Measurements from ENCODE around the gene RPUSD1. TPM values are rescaled to one million over a fixed set of nuclear protein-coding genes. Genes with fewer than 3 reads are reported as not detected.

RPUSD1 gene
- total RNA-seq, 1 experiment from 2014 or later, result 48.6 TPM

DNA sequence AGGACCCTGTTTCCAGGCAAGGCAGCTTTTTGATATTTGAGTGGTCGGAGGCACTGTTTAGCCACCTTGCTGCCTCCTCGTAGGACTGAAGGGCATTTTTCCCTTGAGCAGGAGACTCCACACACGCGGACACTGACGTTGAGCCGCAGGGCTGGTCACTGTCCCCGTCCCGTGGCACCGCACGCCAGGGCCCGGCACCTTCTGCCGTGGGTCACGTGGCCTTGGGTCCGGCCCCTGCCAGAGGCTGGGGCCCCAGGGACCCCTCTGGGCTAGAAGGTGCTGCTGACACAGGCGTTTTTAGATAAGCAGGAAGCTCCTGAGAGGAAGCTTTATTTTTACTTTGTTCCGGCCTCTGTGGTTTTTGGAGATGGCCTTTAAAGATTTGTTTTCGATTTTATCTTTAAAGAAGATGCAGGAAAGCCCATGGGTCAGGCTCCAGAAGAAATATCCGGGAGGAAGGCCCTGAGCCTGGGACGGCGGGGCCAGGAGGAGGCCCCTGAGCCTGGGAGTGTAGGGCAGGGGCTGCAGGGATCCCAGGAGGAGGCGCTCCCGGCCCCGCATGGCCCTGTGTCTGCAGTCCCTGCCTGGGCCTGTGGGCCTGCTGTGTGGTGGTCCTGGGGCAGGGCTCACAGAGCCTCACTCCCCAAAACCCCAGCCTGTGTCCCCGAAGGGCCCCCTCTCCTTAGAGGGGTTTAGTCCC is 42.8 kb upstream of the RPUSD1 start:
- H3K23ac ChIP-seq (ENCODE audit: insufficient read length, low read depth, low read length), result no peak overlapping the region
- Mint-ChIP-seq H3K36me3 (ENCODE audit: insufficient read depth in 1 of 3, low read depth in 3 of 3) (peaks cover 0 to 2% (median 0%) of the 10 kb centered on the region in 3 experiments; a peak in 3 of 7 replicates), H3K27me3 (ENCODE audit: low read depth) (peaks cover 19% of the 10 kb centered on the region), H3K27ac (no peak overlapping the region), H3K4me3 (no peak overlapping the region), H3K9me3 (peaks cover 6 to 8% of the 10 kb centered on the region in 2 experiments; a peak in 4 of 5 replicates), H3K4me1 (peaks cover 0 to under 1% of the 10 kb centered on the region in 2 experiments; a peak in 1 of 4 replicates)
- no peak overlapping the region for H2BK12ac ChIP-seq (ENCODE audit: insufficient read length, low read depth, low read length)
- H3K79me1 ChIP-seq (ENCODE audit: insufficient read depth, low read depth, low read length, poor library complexity, severe bottlenecking), result no peaks in the 10 kb centered on the region
- no peak overlapping the region for H3K9ac ChIP-seq (ENCODE audit: extremely low read depth, insufficient read length, low read length)
- H2BK20ac ChIP-seq (ENCODE audit: low read depth, low read length, poor library complexity, severe bottlenecking), result no peak overlapping the region
- no peak overlapping the region for H4K5ac ChIP-seq (ENCODE audit: insufficient read length, low read depth, low read length)
- no peak overlapping the region for H3K4ac ChIP-seq (ENCODE audit: low read depth, low read length)
- H3K27ac ChIP-seq (ENCODE audit: insufficient read length, low read depth, low read length), result no peak overlapping the region
- no CpG with 5 or more reads among the region's 24 CpGs for WGBS (ENCODE audit: extremely low coverage, insufficient read length, low lambda C conversion rate)
- H4K91ac ChIP-seq (ENCODE audit: insufficient read length, low read depth, low read length), result no peak overlapping the region
- H3K27me3 ChIP-seq (ENCODE audit: insufficient read depth, low read length), result no peaks in the 10 kb centered on the region
- H3K9me3 ChIP-seq (ENCODE audit: control insufficient read depth, low read depth, low read length), result no peaks in the 10 kb centered on the region
- TF ChIP-seq, protein P1, sequence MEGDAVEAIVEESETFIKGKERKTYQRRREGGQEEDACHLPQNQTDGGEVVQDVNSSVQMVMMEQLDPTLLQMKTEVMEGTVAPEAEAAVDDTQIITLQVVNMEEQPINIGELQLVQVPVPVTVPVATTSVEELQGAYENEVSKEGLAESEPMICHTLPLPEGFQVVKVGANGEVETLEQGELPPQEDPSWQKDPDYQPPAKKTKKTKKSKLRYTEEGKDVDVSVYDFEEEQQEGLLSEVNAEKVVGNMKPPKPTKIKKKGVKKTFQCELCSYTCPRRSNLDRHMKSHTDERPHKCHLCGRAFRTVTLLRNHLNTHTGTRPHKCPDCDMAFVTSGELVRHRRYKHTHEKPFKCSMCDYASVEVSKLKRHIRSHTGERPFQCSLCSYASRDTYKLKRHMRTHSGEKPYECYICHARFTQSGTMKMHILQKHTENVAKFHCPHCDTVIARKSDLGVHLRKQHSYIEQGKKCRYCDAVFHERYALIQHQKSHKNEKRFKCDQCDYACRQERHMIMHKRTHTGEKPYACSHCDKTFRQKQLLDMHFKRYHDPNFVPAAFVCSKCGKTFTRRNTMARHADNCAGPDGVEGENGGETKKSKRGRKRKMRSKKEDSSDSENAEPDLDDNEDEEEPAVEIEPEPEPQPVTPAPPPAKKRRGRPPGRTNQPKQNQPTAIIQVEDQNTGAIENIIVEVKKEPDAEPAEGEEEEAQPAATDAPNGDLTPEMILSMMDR (conservative IDR thresholded peaks at IDR 0.05), result 0 out of 3 replicates have a peak, but pooled peaks have one; percentile 11
- no peaks in the 10 kb centered on the region for H3K4me1 ChIP-seq (ENCODE audit: insufficient read depth, low read length)
- H2AFZ ChIP-seq (ENCODE audit: low read length), result no peak overlapping the region
- DNase-seq, result no peak
- no peak overlapping the region for H4K8ac ChIP-seq (replicated peaks; ENCODE audit: insufficient read length, low read depth, low read length)
- no peaks in the 10 kb centered on the region for H3K79me2 ChIP-seq (ENCODE audit: insufficient read depth, low read length)
- H4K20me1 ChIP-seq (ENCODE audit: control insufficient read depth, insufficient read depth, insufficient read length), result no peaks in the 10 kb centered on the region
- H3K4me2 ChIP-seq (ENCODE audit: insufficient read depth, insufficient read length, low read length), result no peak overlapping the region
- no peak overlapping the region for H3K14ac ChIP-seq (ENCODE audit: insufficient read depth, low read length)
- H2BK15ac ChIP-seq (ENCODE audit: low read depth, low read length), result no peak overlapping the region
- no peak overlapping the region for H3K18ac ChIP-seq (ENCODE audit: insufficient read length, low read depth, low read length)
- no peak overlapping the region for H3K56ac ChIP-seq (ENCODE audit: insufficient read length, low read depth, low read length)
- H3T11ph ChIP-seq (ENCODE audit: low read length), result no peak overlapping the region
- H2BK5ac ChIP-seq (ENCODE audit: insufficient read length, low read length), result no peak overlapping the region
- no peak overlapping the region for H2BK120ac ChIP-seq (ENCODE audit: low read depth, low read length, poor library complexity, severe bottlenecking)
- no peaks in the 10 kb centered on the region for H3K23me2 ChIP-seq (ENCODE audit: insufficient read length, low read depth, low read length, poor library complexity, severe bottlenecking)
- H2AK5ac ChIP-seq (ENCODE audit: insufficient read length, low read length), result no peak overlapping the region

All from H9 (cell line).